ENCODE results near the gene RAP1GAP.

- TF ChIP-seq CTCF (IDR thresholded peaks at IDR 0.05; ENCODE audit: low read length) (no peak), EZH2 (optimal IDR thresholded peaks at IDR 0.05; ENCODE audit: low read depth, low read length) (no peak), EZH2phosphoT487 (IDR thresholded peaks at IDR 0.05; ENCODE audit: low read length) (no peak)
Observed at GRCh38 chr1:21618561-21619374, 50.4 kb downstream of the RAP1GAP start.

Data from MM.1S (cell line).